SK-N-SH (cell line): ENCODE results near the gene VIPR2.

Experiments used
- ELF1 ChIP-seq: IDR thresholded peaks from 2 replicates; pipeline ENCODE4 v1.4.0; 2012
- EZH2phosphoT487 ChIP-seq: fragments of 200-600 bp; sonication (generic); IDR thresholded peaks from 2 replicates; pipeline ENCODE4 v1.6.1; 2017; ENCODE audit warnings: low read depth, mixed run types, mild to moderate bottlenecking, antibody characterized with exemption, moderate library complexity, borderline replicate concordance
- GATA2 ChIP-seq: sonication (generic); formaldehyde crosslinking; IDR thresholded peaks from 2 replicates; pipeline ENCODE4 v1.5.0; 2020; ENCODE audit warnings: mild to moderate bottlenecking, missing genetic modification reagents
- JUND ChIP-seq: IDR thresholded peaks from 2 replicates; pipeline ENCODE4 v1.4.0; 2012
- MEF2A ChIP-seq: IDR thresholded peaks from 2 replicates; pipeline ENCODE4 v1.4.0; 2012; ENCODE audit warnings: low read depth, borderline replicate concordance
- MXI1 ChIP-seq: IDR thresholded peaks from 2 replicates; pipeline ENCODE4 v1.6.1; 2012; ENCODE audit warnings: mild to moderate bottlenecking, low read depth, low read length, improper control_type of control experiment
- NRF1 ChIP-seq: IDR thresholded peaks from 2 replicates; pipeline ENCODE4 v1.6.1; 2012; ENCODE audit warnings: low read depth, mild to moderate bottlenecking, low read length
- POLR2AphosphoS5 ChIP-seq: IDR thresholded peaks from 2 replicates; pipeline ENCODE4 v1.6.1; 2012; ENCODE audit warnings: low read depth, low read length
- RFX5 ChIP-seq: IDR thresholded peaks from 2 replicates; pipeline ENCODE4 v1.6.1; 2012; ENCODE audit warnings: mild to moderate bottlenecking, improper control_type of control experiment, low read length
- TF ChIP-seq, protein P1 (sequence below): IDR thresholded peaks from 2 replicates; pipeline ENCODE4 v1.4.0; 2012; ENCODE audit warnings: low read depth, borderline replicate concordance
- TF ChIP-seq, protein P2 (sequence below): IDR thresholded peaks from 2 replicates; pipeline ENCODE4 v1.4.0; 2012; ENCODE audit warnings: low read depth, borderline replicate concordance
- TF ChIP-seq, protein P3 (sequence below): fragments of 200-600 bp; sonication (generic); IDR thresholded peaks from 2 replicates; pipeline ENCODE4 v1.6.1; 2017; ENCODE audit warnings: antibody characterized with exemption, mild to moderate bottlenecking, moderate library complexity

DNA sequence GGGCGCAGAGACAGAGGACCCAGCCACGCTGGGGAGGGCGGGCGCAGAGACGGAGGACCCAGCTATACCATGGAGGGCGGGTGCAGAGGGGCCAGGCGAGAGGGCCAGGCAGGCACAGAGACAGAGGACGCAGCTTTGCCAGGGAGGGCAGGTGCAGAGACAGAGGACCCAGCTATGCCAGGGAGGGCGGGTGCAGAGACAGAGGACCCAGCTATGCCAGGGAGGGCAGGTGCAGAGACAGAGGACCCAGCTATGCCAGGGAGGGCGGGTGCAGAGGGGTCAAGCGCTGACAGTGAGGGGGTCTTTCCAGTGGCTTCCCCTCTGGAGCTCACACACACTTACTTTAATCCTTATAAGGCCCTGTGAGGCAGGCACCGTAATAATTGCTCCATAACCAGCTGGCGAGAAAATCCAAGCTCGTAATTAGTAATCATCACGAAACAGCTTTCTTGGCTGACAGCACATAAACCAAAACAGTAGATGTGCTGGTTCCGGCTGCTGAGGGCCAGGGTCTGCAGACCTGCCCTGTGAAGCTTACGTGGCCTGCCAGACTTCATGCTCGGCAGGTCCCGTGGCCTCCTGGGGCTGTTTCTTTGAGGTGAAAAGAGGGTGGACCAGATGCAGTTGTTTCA, 137.2 kb downstream of the VIPR2 start:
- TF ChIP-seq RFX5: no peak
- no peak for TF ChIP-seq ELF1
- TF ChIP-seq POLR2AphosphoS5: no peak
- TF ChIP-seq JUND: no peak
- TF ChIP-seq, protein P1, sequence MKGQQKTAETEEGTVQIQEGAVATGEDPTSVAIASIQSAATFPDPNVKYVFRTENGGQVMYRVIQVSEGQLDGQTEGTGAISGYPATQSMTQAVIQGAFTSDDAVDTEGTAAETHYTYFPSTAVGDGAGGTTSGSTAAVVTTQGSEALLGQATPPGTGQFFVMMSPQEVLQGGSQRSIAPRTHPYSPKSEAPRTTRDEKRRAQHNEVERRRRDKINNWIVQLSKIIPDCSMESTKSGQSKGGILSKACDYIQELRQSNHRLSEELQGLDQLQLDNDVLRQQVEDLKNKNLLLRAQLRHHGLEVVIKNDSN: no peak
- TF ChIP-seq MXI1: no peak
- TF ChIP-seq, protein P2, sequence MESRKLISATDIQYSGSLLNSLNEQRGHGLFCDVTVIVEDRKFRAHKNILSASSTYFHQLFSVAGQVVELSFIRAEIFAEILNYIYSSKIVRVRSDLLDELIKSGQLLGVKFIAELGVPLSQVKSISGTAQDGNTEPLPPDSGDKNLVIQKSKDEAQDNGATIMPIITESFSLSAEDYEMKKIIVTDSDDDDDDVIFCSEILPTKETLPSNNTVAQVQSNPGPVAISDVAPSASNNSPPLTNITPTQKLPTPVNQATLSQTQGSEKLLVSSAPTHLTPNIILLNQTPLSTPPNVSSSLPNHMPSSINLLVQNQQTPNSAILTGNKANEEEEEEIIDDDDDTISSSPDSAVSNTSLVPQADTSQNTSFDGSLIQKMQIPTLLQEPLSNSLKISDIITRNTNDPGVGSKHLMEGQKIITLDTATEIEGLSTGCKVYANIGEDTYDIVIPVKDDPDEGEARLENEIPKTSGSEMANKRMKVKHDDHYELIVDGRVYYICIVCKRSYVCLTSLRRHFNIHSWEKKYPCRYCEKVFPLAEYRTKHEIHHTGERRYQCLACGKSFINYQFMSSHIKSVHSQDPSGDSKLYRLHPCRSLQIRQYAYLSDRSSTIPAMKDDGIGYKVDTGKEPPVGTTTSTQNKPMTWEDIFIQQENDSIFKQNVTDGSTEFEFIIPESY: no peak
- TF ChIP-seq, protein P3, sequence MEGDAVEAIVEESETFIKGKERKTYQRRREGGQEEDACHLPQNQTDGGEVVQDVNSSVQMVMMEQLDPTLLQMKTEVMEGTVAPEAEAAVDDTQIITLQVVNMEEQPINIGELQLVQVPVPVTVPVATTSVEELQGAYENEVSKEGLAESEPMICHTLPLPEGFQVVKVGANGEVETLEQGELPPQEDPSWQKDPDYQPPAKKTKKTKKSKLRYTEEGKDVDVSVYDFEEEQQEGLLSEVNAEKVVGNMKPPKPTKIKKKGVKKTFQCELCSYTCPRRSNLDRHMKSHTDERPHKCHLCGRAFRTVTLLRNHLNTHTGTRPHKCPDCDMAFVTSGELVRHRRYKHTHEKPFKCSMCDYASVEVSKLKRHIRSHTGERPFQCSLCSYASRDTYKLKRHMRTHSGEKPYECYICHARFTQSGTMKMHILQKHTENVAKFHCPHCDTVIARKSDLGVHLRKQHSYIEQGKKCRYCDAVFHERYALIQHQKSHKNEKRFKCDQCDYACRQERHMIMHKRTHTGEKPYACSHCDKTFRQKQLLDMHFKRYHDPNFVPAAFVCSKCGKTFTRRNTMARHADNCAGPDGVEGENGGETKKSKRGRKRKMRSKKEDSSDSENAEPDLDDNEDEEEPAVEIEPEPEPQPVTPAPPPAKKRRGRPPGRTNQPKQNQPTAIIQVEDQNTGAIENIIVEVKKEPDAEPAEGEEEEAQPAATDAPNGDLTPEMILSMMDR: no peak
- TF ChIP-seq GATA2: no peak
- no peak for TF ChIP-seq MEF2A
- no peak for TF ChIP-seq NRF1
- no peak for TF ChIP-seq EZH2phosphoT487
